Left ventricle myocardium superior (tissue), 1 donor: ENCODE measurements around the gene FSCN2. TPM values are rescaled to one million over a fixed set of nuclear protein-coding genes. Genes with fewer than 3 reads are reported as not detected.

Experiments
- ATAC-seq: fragments of 200-7000 bp; cut with Tn5 transposase; one replicate; pipeline ENCODE4 v1.9.1; 2020; ENCODE audit warnings: mild to moderate bottlenecking, moderate library complexity
- DNase-seq: peaks from one replicate; pipeline ENCODE4 v3.0.0-alpha.2; 2020
- intact Hi-C: fragments of 100-400 bp; cut with micrococcal nuclease; formaldehyde crosslinking; loops from one replicate; pipeline ENCODE4 v1.11.0; 2022
- total RNA-seq: library from RNA; stranded (reverse); fragmentation: NEBNext Ultra II Directional; extraction: Animal tissue kit (Norgen Biotek cat#: 25700); gene quantifications from one replicate; pipeline ENCODE4 v1.2.1, GENCODE V29; 2021
- donor health status: DM: no; HTN: yes; CAD: no; lungs with severe emphysema.

FSCN2 gene
- total RNA-seq, 1 donor from 2014 or later, result 0.50 TPM

- intact Hi-C loops, result no loop called here
- DNase-seq (peak; percentile 56), ATAC-seq (no peak)
Observed at GRCh38 chr17:81510785-81511553, 17.2 kb upstream of the FSCN2 start.

GRCh38 chr17:81511554-81511803, 16.7 kb upstream of the FSCN2 start:
- ATAC-seq, result no peak
- DNase-seq, result no peak
- intact Hi-C loops, result no loop called here

- ATAC-seq (peak; percentile 0), DNase-seq (peak; percentile 59)
- intact Hi-C loops, result no loop called here
Observed at GRCh38 chr17:81511804-81512561, 16.2 kb upstream of the FSCN2 start.

GRCh38 chr17:81512562-81513371, 15.4 kb upstream of the FSCN2 start, which contains the start of gene ACTG1:
Gene ACTG1, minus strand, starts transcription at chr17:81512799. Its CDS starts 445 bp downstream, at chr17:81512354.
- DNase-seq (peak; percentile 96), ATAC-seq (peak; percentile 68)
- intact Hi-C loops, result no loop called here

GRCh38 chr17:81513372-81513752, 14.8 kb upstream of the FSCN2 start:
- ATAC-seq (peak; percentile 27), DNase-seq (peak; percentile 80)
- intact Hi-C loops, result no loop called here

GRCh38 chr17:81513753-81514488, 14.3 kb upstream of the FSCN2 start:
- ATAC-seq, result peak; percentile 32
- peak; percentile 83 for DNase-seq
- intact Hi-C loops, result no loop called here

- no peak for DNase-seq
- no peak for ATAC-seq
- intact Hi-C loops, result no loop called here
Observed at GRCh38 chr17:81514489-81514738, 13.8 kb upstream of the FSCN2 start.

- ATAC-seq (peak; percentile 55), DNase-seq (peak; percentile 92)
- intact Hi-C loops, result no loop called here
Observed at GRCh38 chr17:81514739-81515529, 13.2 kb upstream of the FSCN2 start.

- DNase-seq, result peak; percentile 49
- no peak for ATAC-seq
- intact Hi-C loops, result no loop called here
Observed at GRCh38 chr17:81515530-81516041, 12.6 kb upstream of the FSCN2 start.

- DNase-seq (peak; percentile 34), ATAC-seq (no peak)
- intact Hi-C loops, result no loop called here
Observed at GRCh38 chr17:81516439-81516838, 11.7 kb upstream of the FSCN2 start.

- DNase-seq (peak; percentile 26), ATAC-seq (no peak)
- intact Hi-C loops, result no loop called here
Observed at GRCh38 chr17:81517009-81517338, 11.2 kb upstream of the FSCN2 start.

- intact Hi-C loops, result no loop called here
Observed at GRCh38 chr17:81517339-81518112, 10.7 kb upstream of the FSCN2 start.

GRCh38 chr17:81518113-81518784, 9.9 kb upstream of the FSCN2 start:
- DNase-seq (no peak), ATAC-seq (no peak)
- intact Hi-C loops, result no loop called here

More at GRCh38 chr17:81517339-81518112, 10.7 kb upstream of the FSCN2 start:
- no peak for ATAC-seq
- peak; percentile 36 for DNase-seq

GRCh38 chr17:81518785-81519283, 9.3 kb upstream of the FSCN2 start:
- peak; percentile 72 for DNase-seq
- intact Hi-C loops, result no loop called here
- ATAC-seq, result peak; percentile 25

- ATAC-seq, result peak; percentile 6
- peak; percentile 57 for DNase-seq
- intact Hi-C loops, result no loop called here
Observed at GRCh38 chr17:81519284-81520020, 8.7 kb upstream of the FSCN2 start.

GRCh38 chr17:81520021-81520901, 7.9 kb upstream of the FSCN2 start:
- ATAC-seq, result no peak
- intact Hi-C loops, result no loop called here
- peak; percentile 23 for DNase-seq
